ENCODE data around the gene SLC22A7. TPM values are rescaled to one million over a fixed set of nuclear protein-coding genes. Genes with fewer than 3 reads are reported as not detected.
A peak's percentile ranks its signal among the peaks of the same experiment; 100 is the strongest.

SLC22A7 gene
- polyA plus RNA-seq, 1 donor from 2014 or later = 2.3 TPM

- Histone ChIP-seq H3K4me2 (ENCODE audit: low read length) (no peak overlapping the region), H3K9me3 (ENCODE audit: low read length) (no peaks in the 10 kb centered on the region), H3F3A (ENCODE audit: insufficient read depth, low read length, poor library complexity, severe bottlenecking) (no peaks in the 10 kb centered on the region), H3K27ac (ENCODE audit: low read length) (no peak overlapping the region), H3K4me3 (ENCODE audit: low read length) (peak overlapping the region; percentile 28), H2AFZ (ENCODE audit: low read depth, low read length) (no peak overlapping the region), H3K36me3 (ENCODE audit: insufficient read depth, low read length) (no peaks in the 10 kb centered on the region), H4K20me1 (ENCODE audit: insufficient read depth) (no peaks in the 10 kb centered on the region), H3K9ac (ENCODE audit: low read length) (no peak overlapping the region), H3K27me3 (ENCODE audit: insufficient read depth, low read depth, low read length) (peaks cover 21% of the 10 kb centered on the region), H3K9me2 (ENCODE audit: insufficient read depth, low read length) (no peaks in the 10 kb centered on the region), H3K79me2 (replicated peaks; ENCODE audit: insufficient read depth, low read length) (no peaks in the 10 kb centered on the region)
- TF ChIP-seq REST (IDR thresholded peaks at IDR 0.05; ENCODE audit: borderline replicate concordance) (no peak), POLR2AphosphoS5 (IDR thresholded peaks at IDR 0.05) (no peak), RAD21 (conservative IDR thresholded peaks at IDR 0.05) (no peak), CTCF (IDR thresholded peaks at IDR 0.05; ENCODE audit: poor library complexity, severe bottlenecking) (no peak), EZH2 (IDR thresholded peaks at IDR 0.05; ENCODE audit: borderline replicate concordance, insufficient read depth, low read length, poor library complexity, severe bottlenecking) (no peak), MXI1 (conservative IDR thresholded peaks at IDR 0.05; ENCODE audit: poor library complexity, severe bottlenecking) (no peak), TAF1 (IDR thresholded peaks at IDR 0.05; ENCODE audit: low read depth) (no peak), SMC3 (conservative IDR thresholded peaks at IDR 0.05; ENCODE audit: poor library complexity) (no peak), EP300 (conservative IDR thresholded peaks at IDR 0.05; ENCODE audit: poor library complexity, severe bottlenecking) (no peak)
Observed at GRCh38 chr6:43274916-43275597, 23.0 kb upstream of the SLC22A7 start.

GRCh38 chr6:43275801-43276576, 22.1 kb upstream of the SLC22A7 start:
- TF ChIP-seq TAF1 (IDR thresholded peaks at IDR 0.05; ENCODE audit: low read depth) = no peak
- TF ChIP-seq EP300 (conservative IDR thresholded peaks at IDR 0.05; ENCODE audit: poor library complexity, severe bottlenecking) = no peak
- no peak for TF ChIP-seq CTCF (IDR thresholded peaks at IDR 0.05; ENCODE audit: poor library complexity, severe bottlenecking)
- TF ChIP-seq EZH2 (IDR thresholded peaks at IDR 0.05; ENCODE audit: borderline replicate concordance, insufficient read depth, low read length, poor library complexity, severe bottlenecking) = no peak
- no peak for TF ChIP-seq REST (IDR thresholded peaks at IDR 0.05; ENCODE audit: borderline replicate concordance)
- no peak overlapping the region for H3K4me2 ChIP-seq (ENCODE audit: low read length)
- H2AFZ ChIP-seq (ENCODE audit: low read depth, low read length) = no peak overlapping the region
- no peaks in the 10 kb centered on the region for H3K79me2 ChIP-seq (replicated peaks; ENCODE audit: insufficient read depth, low read length)
- no peaks in the 10 kb centered on the region for H3K9me3 ChIP-seq (ENCODE audit: low read length)
- H3K9ac ChIP-seq (ENCODE audit: low read length) = no peak overlapping the region
- H3F3A ChIP-seq (ENCODE audit: insufficient read depth, low read length, poor library complexity, severe bottlenecking) = no peaks in the 10 kb centered on the region
- H3K36me3 ChIP-seq (ENCODE audit: insufficient read depth, low read length) = no peaks in the 10 kb centered on the region
- H3K27ac ChIP-seq (ENCODE audit: low read length) = no peak overlapping the region
- H3K4me3 ChIP-seq (ENCODE audit: low read length) = peak overlapping the region; percentile 30
- no peaks in the 10 kb centered on the region for H4K20me1 ChIP-seq (ENCODE audit: insufficient read depth)
- peaks cover 21% of the 10 kb centered on the region for H3K27me3 ChIP-seq (ENCODE audit: insufficient read depth, low read depth, low read length)
- H3K9me2 ChIP-seq (ENCODE audit: insufficient read depth, low read length) = no peaks in the 10 kb centered on the region

Measured in neural cell (in vitro differentiated cells).